GM21576 (cell line): Measurements from ENCODE around the gene ABCC4.
"Not testable (repeated sequence)": the region's sequence is repeated elsewhere in the genome, so short reads cannot be mapped to it uniquely, and the experiment has no call there.

ENCODE experiments used
- ATAC-seq: cut with Tn5 transposase; IDR thresholded peaks from one replicate; pipeline ENCODE4 v1.9.1; 2021; ENCODE audit warnings: mild to moderate bottlenecking, moderate library complexity; ENCODE audit not compliant: unreplicated experiment

ABCC4 gene

DNA sequence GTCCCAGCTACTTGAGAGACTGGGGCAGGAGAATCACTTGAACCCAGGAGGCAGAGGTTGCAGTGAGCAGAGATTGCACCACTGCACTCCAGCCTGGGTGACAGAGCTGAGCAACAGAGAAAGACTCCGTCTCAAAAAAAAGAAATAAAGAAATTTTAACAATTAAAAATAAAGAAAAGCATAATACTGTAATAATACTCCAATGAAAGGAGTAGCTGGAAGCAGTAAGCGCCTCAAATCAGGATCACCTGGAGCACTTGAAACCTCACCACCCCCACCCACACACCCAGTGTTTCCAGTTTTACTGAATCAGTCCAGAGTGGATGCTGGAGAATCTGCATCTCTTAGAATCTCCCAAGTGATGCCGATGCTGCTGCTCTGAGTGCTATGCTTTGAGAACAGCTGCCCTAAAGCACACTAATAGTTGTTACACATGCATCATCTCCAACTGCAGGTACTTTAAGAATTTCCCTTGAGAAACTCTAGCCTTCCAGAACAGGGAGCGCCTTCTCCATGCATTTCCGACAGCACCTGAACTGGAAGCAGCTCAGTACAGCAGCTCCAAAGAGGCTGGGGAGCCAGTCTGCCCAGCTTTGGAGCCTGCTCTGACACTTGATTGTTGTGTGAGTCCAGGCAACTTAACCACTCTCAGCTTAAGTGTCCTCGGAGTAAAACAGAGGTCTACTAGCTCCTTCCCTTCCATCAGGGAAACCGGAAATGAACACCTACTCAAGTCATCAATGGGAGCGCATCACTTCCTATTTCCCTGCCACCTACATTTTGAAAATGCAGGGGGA, 2.9 kb downstream of the ABCC4 start:
- ATAC-seq: no peak

DNA sequence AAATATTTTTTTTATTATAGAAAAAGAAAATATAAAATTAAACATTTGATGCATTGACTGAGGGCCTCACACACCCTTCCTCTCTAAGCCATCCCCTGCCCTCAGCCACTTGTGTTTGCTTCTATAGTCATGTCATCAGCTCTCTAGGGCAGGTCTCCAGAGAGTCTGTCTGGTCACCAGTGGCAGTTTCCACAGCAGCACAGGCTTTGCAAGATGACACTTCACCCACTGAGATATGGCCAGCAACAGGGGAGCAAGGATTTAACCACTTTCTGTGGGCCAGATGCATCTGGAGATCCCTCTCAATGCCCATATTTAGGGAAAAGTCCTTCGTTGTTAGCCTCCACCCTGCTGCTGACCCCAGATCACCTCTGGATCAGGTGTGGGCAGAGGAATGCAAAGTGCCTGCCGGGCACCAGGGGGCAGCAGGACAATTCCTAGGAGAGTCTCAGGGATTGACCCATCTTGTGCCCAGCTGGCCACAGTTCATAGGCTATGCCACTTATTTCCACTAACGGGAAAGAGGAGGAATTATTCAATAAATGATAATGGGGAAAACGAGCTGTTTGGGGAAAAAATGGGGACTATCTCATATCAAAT, 4.8 kb downstream of the ABCC4 start:
- ATAC-seq: no peak

DNA sequence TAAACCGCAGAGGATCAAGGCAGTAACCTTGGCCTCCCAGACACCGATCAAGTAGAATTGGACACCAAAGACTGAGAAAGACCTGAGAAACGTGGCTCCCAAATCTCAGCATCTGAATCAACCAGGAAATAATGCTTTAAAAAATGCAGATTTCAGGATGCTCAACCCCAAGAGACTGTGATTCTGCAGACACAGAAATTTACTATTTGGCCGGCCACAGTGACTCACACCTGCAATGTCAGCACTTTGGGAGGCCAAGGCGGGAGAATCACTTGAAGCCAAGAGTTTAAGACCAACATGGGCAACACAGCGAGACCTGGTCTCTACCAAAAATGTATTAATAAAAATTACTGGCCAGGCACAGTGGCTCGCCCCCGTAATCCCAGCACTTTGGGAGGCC, 6.2 kb downstream of the ABCC4 start:
- ATAC-seq: no peak

DNA sequence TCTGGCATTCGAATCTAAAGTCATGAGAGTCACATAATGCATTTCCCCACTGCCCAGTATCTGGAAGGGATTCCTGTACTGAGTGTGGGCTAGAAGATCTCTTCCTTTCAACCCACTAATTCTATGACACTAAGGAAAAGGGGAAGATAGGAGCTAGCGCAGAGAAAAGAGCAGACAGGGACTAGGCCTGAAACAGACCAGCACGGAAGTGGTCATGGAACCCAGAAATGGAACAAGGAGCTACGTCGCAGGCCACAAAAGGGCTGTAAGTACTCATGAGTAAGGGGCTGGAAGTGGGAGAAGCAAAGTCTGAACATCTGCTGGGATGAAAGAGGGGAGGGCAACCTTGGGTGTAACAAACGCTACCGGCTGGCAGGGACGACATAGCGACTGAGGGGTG, 8.6 kb downstream of the ABCC4 start:
- no peak for ATAC-seq

DNA sequence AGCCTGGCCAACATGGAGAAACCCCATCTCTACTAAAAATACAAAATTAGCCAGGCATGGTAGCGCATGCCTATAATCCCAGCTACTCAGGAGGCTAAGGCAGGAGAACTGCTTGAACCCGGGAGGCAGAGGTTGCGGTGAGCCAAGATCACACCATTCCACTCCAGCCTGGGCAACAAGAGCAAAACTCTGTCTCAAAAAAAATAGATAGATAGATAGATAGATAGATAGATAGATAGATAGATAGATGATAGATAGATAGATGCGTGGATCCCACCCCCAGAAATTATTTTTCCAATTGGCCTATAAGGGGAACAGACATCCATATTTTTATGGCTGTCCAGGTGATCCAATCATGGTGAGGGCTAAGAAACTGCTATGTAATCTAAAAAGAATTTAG, 11.3 kb downstream of the ABCC4 start:
- not testable (repeated sequence) for ATAC-seq

DNA sequence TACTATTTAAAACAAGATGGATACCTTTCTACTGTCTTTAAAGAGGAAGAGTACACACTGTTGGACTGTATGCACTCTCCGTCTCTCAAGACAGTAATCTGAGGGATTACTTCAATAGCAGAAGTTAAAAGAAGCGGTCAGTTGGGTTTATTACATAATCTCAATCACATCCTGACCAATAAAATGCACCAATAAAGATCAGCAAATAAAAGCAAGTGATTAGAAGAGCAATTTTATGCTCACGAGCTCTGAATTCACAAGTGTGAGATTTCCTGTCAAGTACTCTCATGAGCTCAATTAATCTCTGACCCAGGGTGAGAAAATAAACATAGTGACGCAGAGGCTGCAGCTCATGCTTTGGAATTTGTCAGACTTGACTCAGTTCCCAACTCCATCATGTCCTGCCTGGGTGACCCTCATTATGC, 12.2 kb downstream of the ABCC4 start:
- no peak for ATAC-seq

DNA sequence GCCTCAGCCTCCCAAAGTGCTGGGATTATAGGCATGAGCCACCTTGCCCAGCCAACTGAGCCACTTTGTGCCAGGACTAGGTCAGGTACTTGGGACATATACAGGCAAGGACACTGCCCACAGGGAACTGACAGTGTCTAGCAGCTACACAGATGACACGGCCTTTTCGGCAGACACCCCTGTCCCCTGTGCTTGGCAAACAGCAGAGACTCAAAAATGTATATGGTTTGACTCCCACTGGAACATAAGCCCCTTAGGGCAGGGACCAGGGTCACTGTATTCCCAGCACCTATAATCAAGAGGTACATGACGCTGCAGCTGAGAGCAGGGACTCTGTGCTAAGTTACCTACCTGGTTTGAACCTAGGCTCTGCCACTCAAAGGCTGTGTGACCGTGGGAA, 16.8 kb downstream of the ABCC4 start:
- ATAC-seq: no peak

DNA sequence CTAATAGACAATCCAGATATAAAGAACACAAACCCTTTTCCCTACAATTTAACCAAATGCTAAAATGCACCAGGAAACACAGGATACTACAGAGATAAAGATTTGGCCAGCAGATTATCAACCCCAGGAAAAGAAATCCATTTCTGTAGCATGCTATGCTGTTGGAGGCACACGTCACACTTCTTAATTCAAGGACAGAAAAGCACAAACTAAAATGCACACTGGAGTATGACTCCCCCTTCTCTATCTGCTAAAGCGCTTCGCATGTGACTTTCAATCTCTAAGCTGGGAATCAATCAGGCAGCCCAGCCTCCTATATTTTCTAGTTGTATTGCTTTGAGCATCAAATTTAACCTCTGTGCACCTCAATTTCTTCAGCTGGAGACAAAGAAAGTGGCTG, 22.2 kb downstream of the ABCC4 start:
- no peak for ATAC-seq

DNA sequence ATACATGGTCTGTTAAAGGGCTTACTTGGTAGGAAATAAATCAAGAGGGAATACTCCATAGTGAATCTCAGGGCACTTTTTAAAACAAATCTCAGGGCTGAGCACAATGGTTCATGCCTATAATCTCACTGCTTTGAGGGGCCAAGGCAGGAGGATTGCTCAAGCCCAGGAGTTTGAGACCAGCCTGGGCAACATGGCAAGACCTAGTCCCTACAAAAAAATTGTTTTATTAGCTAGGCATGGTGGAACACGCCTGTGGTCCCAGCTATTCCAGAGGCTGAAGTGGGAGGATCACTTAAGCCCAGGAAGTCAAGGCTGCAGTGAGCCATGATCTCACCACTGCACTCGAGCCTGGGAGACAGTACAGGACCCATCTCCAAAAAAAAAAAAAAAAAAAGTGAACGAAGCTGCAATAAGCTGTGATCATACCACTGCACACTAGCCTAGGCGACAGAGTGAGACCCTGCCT, 25.2 kb downstream of the ABCC4 start:
- ATAC-seq: no peak

DNA sequence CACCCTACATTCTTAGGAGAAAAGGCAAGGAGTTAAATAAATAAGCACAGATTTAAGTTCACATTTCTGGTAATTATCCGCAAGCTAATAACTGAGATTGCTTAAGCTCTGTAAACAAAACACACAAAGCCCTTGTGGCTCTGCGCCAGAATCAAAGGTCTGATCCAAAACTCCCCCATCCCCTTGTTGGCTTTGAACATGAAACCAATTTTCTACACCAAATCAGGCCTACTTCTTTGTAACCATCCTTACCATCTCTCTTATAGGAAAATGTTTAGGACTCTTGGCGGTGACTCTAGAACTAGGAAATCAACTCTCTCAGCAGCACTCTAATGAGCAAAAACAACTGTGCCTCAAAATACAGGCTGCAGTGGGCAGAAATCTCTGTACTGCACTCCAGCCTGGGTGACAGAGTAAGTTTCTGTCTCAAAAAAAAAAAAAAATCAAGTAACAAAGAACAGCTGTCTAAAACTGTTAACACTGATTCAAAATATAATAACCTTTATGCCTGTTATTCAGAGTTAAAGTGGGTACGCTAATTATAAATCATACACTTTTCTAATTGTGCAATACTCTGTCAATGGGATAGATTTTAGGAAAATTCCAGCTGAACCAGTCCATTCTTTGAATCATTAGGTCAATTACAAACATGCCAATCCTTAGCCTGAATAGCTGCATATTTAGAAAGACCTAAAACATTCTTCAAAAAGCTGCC, 25.8 kb downstream of the ABCC4 start:
- no peak for ATAC-seq

DNA sequence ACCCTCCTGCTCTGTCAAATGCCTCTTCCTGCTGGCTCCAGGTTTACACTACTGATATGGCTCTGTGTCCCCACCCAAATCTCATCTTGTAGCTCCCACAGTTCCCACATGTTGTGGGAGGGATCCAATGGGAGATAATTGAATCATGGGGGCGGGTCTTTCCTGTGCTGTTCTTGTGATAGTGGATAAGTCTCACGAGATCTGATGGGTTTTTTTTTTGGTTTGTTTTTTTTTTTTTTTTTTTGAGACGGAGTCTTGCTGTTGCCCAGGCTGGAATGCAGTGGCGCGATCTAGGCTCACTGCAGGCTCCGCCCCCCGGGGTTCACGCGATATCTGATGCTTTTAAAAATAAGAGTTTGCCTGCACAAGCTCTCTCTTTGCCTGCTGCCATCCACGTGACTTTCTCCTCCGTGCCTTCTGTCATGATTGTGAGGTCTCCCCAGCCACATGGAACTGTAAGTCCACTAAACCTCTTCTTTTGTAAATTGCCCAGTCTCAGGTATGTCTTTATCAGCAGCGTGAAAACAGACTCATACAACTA, 27.6 kb downstream of the ABCC4 start:
- ATAC-seq: not testable (repeated sequence)

DNA sequence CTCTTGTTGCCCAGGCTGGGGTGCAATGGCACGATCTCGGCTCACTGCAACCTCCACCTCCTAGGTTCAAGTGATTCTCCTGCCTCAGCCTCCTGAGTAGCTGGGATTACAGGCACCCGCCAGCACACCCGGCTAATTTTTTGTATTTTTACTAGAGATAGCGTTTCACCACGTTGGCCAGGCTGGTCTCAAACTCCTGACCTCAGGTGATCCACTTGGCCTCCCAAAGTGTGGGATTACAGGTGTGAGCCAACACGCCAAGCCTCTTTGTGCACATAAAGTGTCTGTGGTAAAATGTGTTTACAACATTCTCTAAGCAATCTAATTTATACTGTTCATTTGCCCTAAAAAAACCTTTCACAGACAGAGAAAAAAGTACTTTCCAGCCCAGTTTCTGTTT, 29.2 kb downstream of the ABCC4 start:
- ATAC-seq: not testable (repeated sequence)

DNA sequence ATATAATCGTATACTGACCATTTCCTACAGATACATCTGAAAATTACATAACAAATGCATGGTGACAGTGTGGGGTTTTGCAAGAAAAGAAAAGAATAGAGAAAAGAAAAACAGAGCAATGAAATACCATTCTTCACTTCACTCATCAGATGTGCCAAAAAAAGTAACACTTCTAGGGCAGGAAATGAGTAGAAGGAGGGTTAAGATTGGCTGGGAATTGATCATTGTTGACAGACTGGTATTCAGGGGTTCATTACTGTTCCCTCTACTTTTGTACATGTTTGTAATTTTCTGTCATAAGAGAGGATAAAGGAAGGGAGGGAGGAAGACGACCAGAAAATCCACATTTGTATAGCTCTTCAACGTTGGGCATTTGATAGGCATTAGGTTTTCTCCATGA, 31.5 kb downstream of the ABCC4 start:
- ATAC-seq: no peak

DNA sequence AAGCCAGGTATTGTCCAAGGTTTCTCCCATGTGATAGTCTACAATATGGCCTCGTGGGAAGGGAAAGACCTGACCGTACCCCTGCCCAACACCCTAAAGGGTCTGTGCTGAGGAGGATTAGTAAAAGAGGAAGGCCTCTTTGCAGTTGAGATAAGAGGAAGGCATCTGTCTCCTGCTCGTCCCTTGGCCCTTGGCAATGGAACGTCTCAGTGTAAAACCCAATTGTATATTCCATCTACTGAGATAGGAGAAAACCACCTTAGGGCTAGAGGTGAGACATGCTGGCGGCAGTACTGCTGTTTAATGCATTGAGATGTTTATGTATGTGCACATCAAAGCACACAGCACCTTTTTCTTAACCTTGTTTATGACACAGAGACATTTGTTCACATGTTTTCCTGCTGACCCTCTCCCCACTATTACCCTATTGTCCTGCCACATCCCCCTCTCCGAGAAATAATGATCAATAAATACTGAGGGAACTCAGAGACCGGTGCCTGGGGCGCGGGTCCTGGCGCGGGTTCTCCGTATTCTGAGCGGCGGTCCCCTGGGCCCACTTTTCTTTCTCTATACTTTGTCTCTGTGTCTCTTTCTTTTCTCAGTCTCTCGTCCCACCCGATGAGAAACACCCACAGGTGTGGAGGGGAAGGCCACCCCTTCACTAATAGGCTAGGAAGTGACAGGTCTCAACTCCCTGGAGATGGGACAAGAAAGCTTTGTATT, 32.7 kb downstream of the ABCC4 start:
- ATAC-seq: not testable (repeated sequence)

DNA sequence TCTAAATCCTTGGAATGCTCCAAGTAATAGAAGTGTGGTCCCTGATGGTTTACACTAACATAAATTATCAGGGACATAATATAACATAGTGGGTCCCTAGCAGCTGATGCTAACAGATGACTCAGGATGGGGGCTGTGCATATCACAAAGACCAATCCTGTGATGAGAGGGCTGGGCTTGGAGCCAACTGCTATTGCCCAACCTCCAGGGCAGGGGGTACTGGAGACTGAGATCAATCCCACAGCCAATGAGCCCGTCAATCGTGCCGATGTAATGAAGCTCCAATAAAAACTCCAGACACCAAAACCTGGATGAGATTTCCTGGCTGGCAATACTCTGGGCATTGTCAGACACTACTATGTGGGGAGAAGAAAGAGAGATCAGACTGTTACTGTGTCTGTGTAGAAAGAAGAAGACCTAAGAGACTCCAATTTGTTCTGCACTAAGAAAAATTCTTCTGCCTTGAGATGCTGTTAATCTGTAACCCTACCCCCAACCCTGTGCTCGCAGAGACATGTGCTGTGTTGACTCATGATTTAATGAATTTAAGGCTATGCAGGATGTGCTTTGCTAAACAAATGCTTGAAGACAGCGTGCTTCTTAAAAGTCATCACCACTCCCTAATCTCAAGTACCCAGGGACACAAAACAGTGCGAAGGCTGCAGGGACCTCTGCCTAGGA, 33.4 kb downstream of the ABCC4 start:
- ATAC-seq: no peak

DNA sequence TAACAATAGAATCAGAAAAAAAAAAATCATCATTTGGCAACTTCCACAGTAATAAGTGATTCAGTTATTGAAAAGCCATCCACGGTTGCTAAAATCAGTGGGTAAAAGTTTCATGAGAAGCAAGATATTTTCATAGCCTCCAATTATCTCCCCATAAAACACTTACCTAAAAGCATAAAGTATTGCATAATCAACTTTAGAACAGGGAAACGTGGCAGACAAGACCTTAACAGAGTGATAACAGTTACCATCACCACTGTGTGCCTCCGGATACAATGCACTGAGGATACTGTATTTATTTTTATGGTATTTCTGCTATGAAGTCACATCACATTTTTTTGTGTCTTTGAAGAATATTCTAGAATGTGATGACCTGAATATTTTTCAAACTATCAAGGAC, 37.0 kb downstream of the ABCC4 start:
- no peak for ATAC-seq

DNA sequence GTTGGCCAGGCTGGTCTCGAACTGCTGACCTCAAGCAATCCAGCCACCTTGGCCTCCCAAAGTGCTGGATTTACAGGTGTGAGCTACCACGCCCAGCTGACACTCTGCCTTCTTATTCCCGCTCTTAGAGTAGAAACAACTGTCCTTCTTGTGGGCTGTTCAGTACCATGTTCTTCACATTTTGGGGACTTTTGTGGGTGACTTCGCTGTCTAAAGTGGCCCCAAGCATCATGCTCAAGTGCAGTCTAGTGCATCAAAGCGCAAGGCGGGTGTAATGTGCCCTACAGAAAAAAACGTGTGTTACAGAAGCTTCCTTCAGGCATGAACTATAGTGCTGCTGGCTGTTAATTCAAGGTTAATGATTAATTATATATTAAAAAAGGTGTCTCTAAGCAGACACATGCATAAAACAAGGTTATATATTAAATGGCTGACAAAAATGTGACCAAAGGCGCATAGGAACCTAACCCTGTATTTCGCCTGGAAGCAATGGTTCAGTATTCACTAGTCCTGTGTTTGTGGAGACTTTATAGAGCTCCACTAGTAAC, 38.3 kb downstream of the ABCC4 start:
- ATAC-seq: no peak

DNA sequence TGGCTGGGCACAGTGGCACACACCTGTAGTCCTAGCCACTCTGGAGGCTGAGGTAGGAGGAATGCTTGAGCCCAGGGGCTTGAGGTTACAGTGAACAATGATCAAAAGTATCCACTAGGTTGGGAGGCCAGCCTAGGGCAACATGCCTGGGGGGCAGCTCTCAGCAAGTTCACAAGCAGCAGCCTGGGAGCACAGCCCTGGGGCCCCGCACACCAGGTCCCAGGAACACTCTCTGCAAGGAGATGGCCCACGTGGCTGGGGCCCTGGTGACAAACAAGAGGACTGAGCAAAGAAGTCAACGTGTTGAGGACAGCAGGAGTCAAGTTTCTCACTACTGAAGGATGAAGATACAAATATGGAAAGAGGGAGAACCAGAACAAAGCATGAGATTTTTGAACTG, 39.3 kb downstream of the ABCC4 start:
- ATAC-seq: no peak

DNA sequence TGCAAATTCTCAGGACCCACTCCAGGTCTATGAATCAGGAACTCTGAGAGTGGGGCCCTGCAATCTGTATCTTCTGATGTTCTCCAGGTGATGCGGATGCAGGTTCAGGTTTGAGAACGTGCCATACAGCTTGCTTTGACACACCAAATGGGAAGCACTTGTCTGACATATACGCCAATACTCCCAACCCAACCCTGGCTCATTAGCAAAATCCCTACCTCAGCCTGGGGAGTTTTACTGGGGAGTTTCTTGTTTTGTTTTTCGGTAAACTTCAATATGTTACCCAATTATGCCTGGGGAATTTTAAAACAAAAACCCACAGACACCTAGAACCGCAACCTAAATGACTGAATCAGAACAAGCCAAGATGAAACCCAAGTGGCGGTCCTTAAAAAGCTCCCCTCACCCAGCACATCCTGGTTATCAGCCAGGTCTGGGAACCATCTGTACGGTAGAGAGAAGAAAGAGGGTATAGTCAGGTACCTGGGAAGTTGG, 41.2 kb downstream of the ABCC4 start:
- peak; percentile 40 for ATAC-seq

DNA sequence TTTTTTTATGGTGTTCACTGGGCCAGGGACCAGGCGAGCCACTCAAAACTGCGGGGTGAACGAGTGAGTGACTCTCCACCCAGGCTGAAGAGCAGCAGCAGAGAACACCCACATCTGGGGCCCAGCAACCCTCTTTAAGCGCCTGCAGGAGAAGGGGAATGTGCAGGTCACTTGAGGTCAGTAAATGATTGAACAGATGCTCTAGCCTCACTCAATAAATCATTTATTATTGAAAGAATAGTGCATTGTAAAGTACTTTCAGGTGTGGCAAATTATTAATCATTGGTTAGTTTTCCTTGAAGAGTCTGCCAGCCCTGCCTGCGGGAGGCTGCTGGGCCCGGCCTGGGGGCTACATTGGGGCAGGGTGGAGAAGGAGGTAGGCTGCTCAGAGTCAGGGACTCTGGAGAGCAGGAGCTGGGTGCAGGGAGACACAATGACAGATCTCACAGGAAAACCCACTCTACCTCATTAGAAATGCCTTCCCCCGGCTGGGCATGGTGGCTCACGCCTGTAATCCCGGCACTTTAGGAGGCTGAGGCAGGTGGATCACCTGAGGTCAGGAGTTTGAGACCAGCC, 42.5 kb downstream of the ABCC4 start:
- ATAC-seq: no peak
